ENCODE data around the gene TMPRSS5.
"Not testable (repeated sequence)": the region's sequence is repeated elsewhere in the genome, so short reads cannot be mapped to it uniquely, and the experiment has no call there.

The TMPRSS5 gene

GRCh38 chr11:113695207-113695606, 10.9 kb downstream of the TMPRSS5 start:
- DNase-seq: no peak

- no peak for DNase-seq
Observed at GRCh38 chr11:113694390-113694789, 11.7 kb downstream of the TMPRSS5 start.

- no peak for DNase-seq
Observed at GRCh38 chr11:113693030-113693429, 13.1 kb downstream of the TMPRSS5 start.

GRCh38 chr11:113690619-113691569, 15.2 kb downstream of the TMPRSS5 start:
- DNase-seq: no peak

GRCh38 chr11:113689768-113690618, 16.1 kb downstream of the TMPRSS5 start:
- no peak for DNase-seq

- no peak for DNase-seq
Observed at GRCh38 chr11:113685654-113686359, 20.3 kb downstream of the TMPRSS5 start.

GRCh38 chr11:113684496-113684895, 21.6 kb downstream of the TMPRSS5 start:
- DNase-seq: no peak

GRCh38 chr11:113683481-113684046, 22.5 kb downstream of the TMPRSS5 start:
- no peak for DNase-seq

GRCh38 chr11:113681711-113682413, 24.2 kb downstream of the TMPRSS5 start:
- DNase-seq: no peak

- DNase-seq: no peak
Observed at GRCh38 chr11:113681282-113681681, 24.8 kb downstream of the TMPRSS5 start.

GRCh38 chr11:113677685-113678084, 28.4 kb downstream of the TMPRSS5 start:
- DNase-seq: no peak

- no peak for DNase-seq
Observed at GRCh38 chr11:113675565-113675964, 30.5 kb downstream of the TMPRSS5 start.

- no peak for DNase-seq
Observed at GRCh38 chr11:113675003-113675561, 31.0 kb downstream of the TMPRSS5 start.

- DNase-seq: no peak
Observed at GRCh38 chr11:113674397-113674685, 31.8 kb downstream of the TMPRSS5 start.

- DNase-seq: no peak
Observed at GRCh38 chr11:113673550-113674396, 32.3 kb downstream of the TMPRSS5 start.

- DNase-seq: not testable (repeated sequence)
Observed at GRCh38 chr11:113671914-113672313, 34.2 kb downstream of the TMPRSS5 start.

GRCh38 chr11:113670831-113671215, 35.3 kb downstream of the TMPRSS5 start:
- no peak for DNase-seq

- DNase-seq: no peak
Observed at GRCh38 chr11:113670149-113670830, 35.8 kb downstream of the TMPRSS5 start.

- no peak for DNase-seq
Observed at GRCh38 chr11:113668255-113668654, 37.9 kb downstream of the TMPRSS5 start.

- DNase-seq: no peak
Observed at GRCh38 chr11:113667801-113668200, 38.3 kb downstream of the TMPRSS5 start.
